Endothelial cell of umbilical vein (primary cell): ENCODE data around the gene SRP68. TPM values are rescaled to one million over a fixed set of nuclear protein-coding genes. Genes with fewer than 3 reads are reported as not detected.

Experiments
- BruUV-seq: library from RNA; stranded (reverse); fragments of 400-500 nt; replicated peaks from 2 replicates; lab custom pipeline; 2021; lab: Mats Ljungman, UMichigan
- CTCF ChIA-PET: fragments of 300-600, 350-600 bp; sonication (Branson Sonifier 250); formaldehyde crosslinking; loops from one replicate; lab custom pipeline; 2021; ENCODE audit warnings: antibody characterized with exemption, inconsistent platforms; lab: Charles Lee
- POLR2A ChIA-PET: fragments of 300-600, 350-600 bp; sonication (Branson Sonifier 250); formaldehyde crosslinking; loops from one replicate; lab custom pipeline; 2021; ENCODE audit warnings: antibody characterized with exemption, inconsistent platforms; lab: Charles Lee
- DNase-seq: peaks from one replicate; pipeline ENCODE4 v3.0.0-alpha.2; 2011; ENCODE audit warnings: low read depth, low spot score
- FAIRE-seq: peaks from 2 replicates; lab custom pipeline; 2011; peaks lifted over from hg19 to GRCh38; lab: Jason Lieb, UNC
- H2AFZ ChIP-seq: 2 replicates; pipeline ENCODE4 v1.6.0; 2012; ENCODE audit warnings: low read depth, low read length, control low read depth, inconsistent platforms
- H3K27ac ChIP-seq: 2 replicates; pipeline ENCODE4 v1.5.1; 2011; ENCODE audit warnings: low read depth, mild to moderate bottlenecking, control low read depth, low read length, moderate library complexity; ENCODE audit not compliant: insufficient read depth
- H3K27me3 ChIP-seq, 2 experiments: 2 replicates each; pipeline versions ENCODE4 v1.6.0 to v1.6.1; 2011; ENCODE audit warnings: low read length in 2 of 2, mixed read lengths in 1 of 2; ENCODE audit not compliant: control insufficient read depth in 2 of 2, insufficient read depth in 2 of 2
- H3K36me3 ChIP-seq, 2 experiments: 2 replicates in 1 of 2; 3 replicates in 1 of 2; pipeline ENCODE4 v1.5.1; 2011; ENCODE audit warnings: low read length in 2 of 2, mild to moderate bottlenecking in 1 of 2, moderate library complexity in 1 of 2; ENCODE audit not compliant: control insufficient read depth in 2 of 2, insufficient read depth in 2 of 2; ENCODE audit errors: extremely low read depth in 1 of 2
- H3K4me1 ChIP-seq: 3 replicates; pipeline ENCODE4 v1.5.1; 2011; ENCODE audit warnings: mild to moderate bottlenecking, low read length; ENCODE audit not compliant: control insufficient read depth, insufficient read depth; ENCODE audit errors: extremely low read depth
- H3K4me2 ChIP-seq: 2 replicates; pipeline ENCODE4 v1.6.1; 2011; ENCODE audit warnings: low read length, control low read depth, mixed read lengths; ENCODE audit not compliant: insufficient read depth
- H3K4me3 ChIP-seq, 3 experiments: fragments of 200-600 bp in 1 of 3; sonication (generic), shearing (Covaris generic) in 1 of 3; replicated peaks in 1 of 3; 2 replicates each; pipeline ENCODE4 v1.5.1; 2011 to 2016; ENCODE audit warnings: control low read depth in 3 of 3, low read length in 3 of 3, mild to moderate bottlenecking in 2 of 3, inconsistent platforms in 1 of 3, low read depth in 1 of 3, moderate library complexity in 1 of 3; ENCODE audit not compliant: insufficient read depth in 1 of 3
- H3K79me2 ChIP-seq: 2 replicates; pipeline ENCODE4 v1.6.0; 2012; ENCODE audit warnings: low read length, inconsistent platforms; ENCODE audit not compliant: control insufficient read depth, insufficient read depth
- H3K9ac ChIP-seq: replicated peaks from 2 replicates; pipeline ENCODE3; 2011; ENCODE audit warnings: low read length, control low read depth; ENCODE audit not compliant: insufficient read depth; ENCODE audit errors: extremely low read depth
- H3K9me1 ChIP-seq: replicated peaks from 3 replicates; pipeline ENCODE4 v1.6.0; 2011; ENCODE audit warnings: mild to moderate bottlenecking, low read length; ENCODE audit not compliant: control insufficient read depth, insufficient read depth; ENCODE audit errors: extremely low read depth
- H3K9me3 ChIP-seq: replicated peaks from 2 replicates; pipeline ENCODE4 v1.5.1; 2012; ENCODE audit warnings: low read length, inconsistent platforms; ENCODE audit not compliant: control insufficient read depth, insufficient read depth
- H4K20me1 ChIP-seq: replicated peaks from 2 replicates; pipeline ENCODE3; 2011; ENCODE audit warnings: mild to moderate bottlenecking, low read length; ENCODE audit not compliant: control insufficient read depth, insufficient read depth; ENCODE audit errors: extremely low read depth
- EZH2 ChIP-seq: IDR thresholded peaks from 2 replicates; pipeline ENCODE4 v1.6.1; 2012; ENCODE audit warnings: borderline replicate concordance, low read depth, mild to moderate bottlenecking, moderate library complexity, low read length, inconsistent platforms; ENCODE audit not compliant: severe bottlenecking
- FOS ChIP-seq: IDR thresholded peaks from 2 replicates; pipeline ENCODE4 v1.6.1; 2011; ENCODE audit warnings: mild to moderate bottlenecking, low read length, moderate library complexity, borderline replicate concordance; ENCODE audit not compliant: insufficient read depth
- GATA2 ChIP-seq: IDR thresholded peaks from 2 replicates; pipeline ENCODE4 v1.7.0; 2011; ENCODE audit warnings: low read depth, mild to moderate bottlenecking, moderate library complexity, mixed read lengths, low read length; ENCODE audit not compliant: insufficient read length, insufficient read depth
- JUN ChIP-seq: IDR thresholded peaks from 2 replicates; pipeline ENCODE4 v1.6.1; 2011; ENCODE audit warnings: borderline replicate concordance, low read depth; ENCODE audit not compliant: insufficient read length, insufficient read depth
- MAX ChIP-seq: IDR thresholded peaks from 2 replicates; pipeline ENCODE4 v1.6.1; 2011; ENCODE audit not compliant: insufficient read depth, insufficient read length
- MYC ChIP-seq: IDR thresholded peaks from one replicate; pipeline ENCODE4 v1.6.1; 2011; ENCODE audit warnings: mild to moderate bottlenecking, low read depth, low read length
- POLR2A ChIP-seq: IDR thresholded peaks from 2 replicates; pipeline ENCODE4 v1.6.1; 2012; ENCODE audit warnings: low read depth, mild to moderate bottlenecking, control low read depth, low read length
- POLR2AphosphoS5 ChIP-seq: IDR thresholded peaks from 2 replicates; pipeline ENCODE4 v1.6.1; 2012; ENCODE audit warnings: low read depth, mild to moderate bottlenecking, control low read depth, low read length, moderate library complexity; ENCODE audit not compliant: insufficient read depth
- dilution Hi-C: fragments of 300-500 bp; cut with MboI; formaldehyde crosslinking; loops from one replicate; pipeline ENCODE4 v1.15.0; 2019; ENCODE audit warnings: low sequenced_read_pairs; ENCODE audit not compliant: extremely low pct_ligation_motif_present
- intact Hi-C: fragments of 100-400 bp; cut with micrococcal nuclease; formaldehyde crosslinking; loops from one replicate; pipeline ENCODE4 v1.10.0; 2022
- polyA plus RNA-seq, 4 experiments: library from polyadenylated mRNA; depleted of rRNA in 3 of 4; stranded (reverse) in 3 of 4; unstranded in 1 of 4; fragments of >200 nt; gene quantifications; 2 replicates each; pipeline versions ENCODE4 v1.2.1 to v1.2.3, GENCODE V29; 2011 to 2012; ENCODE audit warnings: missing spikeins in 1 of 4
- total RNA-seq: library from RNA; stranded (reverse); gene quantifications from 2 replicates; pipeline ENCODE4 v1.2.3, GENCODE V29; 2021
- TF ChIP-seq, protein P1 (sequence below), 2 donors: IDR thresholded peaks; 1 replicate in 1 of 2; 2 replicates in 1 of 2; pipeline ENCODE4 v1.5.1; 2011; ENCODE audit warnings: low read length in 2 of 2, mild to moderate bottlenecking in 2 of 2, moderate library complexity in 2 of 2, control low read depth in 1 of 2, inconsistent platforms in 1 of 2, low read depth in 1 of 2; ENCODE audit not compliant: insufficient read depth in 1 of 2; ENCODE audit errors: extremely low read depth in 1 of 2

Gene SRP68
- total and polyA plus RNA-seq, 2 donors (not counting 3 experiments of a cell fraction or from before 2014, with no cell fraction given), result 64.6 to 81.7 TPM

DNA sequence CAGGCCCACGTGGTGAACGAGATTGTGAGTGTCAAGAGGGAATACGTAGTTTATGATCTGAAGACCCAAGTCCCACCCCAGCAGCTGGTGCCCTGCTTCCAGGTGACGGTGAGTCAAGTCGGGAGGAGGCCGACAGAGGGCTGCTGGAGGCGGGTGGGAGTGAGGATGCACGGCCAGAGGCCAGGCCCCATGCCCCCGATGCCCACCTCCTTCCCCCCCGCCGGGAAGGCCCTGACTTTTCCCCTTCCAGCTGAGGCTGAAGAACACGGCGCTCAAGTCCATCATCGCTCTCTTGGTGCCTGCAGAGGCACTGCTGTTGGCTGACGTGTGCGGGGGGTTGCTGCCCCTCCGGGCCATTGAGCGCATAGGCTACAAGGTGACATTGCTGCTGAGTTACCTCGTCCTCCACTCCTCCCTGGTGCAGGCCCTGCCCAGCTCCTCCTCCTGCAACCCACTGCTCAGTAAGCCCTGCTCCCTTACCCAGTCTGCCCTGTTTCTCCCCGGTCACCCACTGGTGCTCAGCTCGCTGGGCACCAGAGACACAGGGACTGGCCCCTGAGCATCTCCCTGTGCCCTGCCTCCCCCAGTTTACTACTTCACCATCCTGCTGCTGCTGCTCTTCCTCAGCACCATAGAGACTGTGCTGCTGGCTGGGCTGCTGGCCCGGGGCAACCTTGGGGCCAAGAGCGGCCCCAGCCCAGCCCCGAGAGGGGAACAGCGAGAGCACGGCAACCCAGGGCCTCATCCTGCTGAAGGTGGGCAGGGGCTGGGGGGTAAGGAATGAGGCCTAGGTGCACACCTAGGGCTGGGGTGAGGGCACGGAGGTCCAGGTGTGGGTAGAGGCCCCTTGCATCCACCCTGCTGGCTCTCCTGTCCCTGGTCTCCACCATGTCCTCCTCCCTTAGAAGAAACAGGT lies 9.2 kb upstream of the SRP68 start:
- no peak for TF ChIP-seq GATA2
- TF ChIP-seq POLR2A, result no peak
- TF ChIP-seq, protein P1, sequence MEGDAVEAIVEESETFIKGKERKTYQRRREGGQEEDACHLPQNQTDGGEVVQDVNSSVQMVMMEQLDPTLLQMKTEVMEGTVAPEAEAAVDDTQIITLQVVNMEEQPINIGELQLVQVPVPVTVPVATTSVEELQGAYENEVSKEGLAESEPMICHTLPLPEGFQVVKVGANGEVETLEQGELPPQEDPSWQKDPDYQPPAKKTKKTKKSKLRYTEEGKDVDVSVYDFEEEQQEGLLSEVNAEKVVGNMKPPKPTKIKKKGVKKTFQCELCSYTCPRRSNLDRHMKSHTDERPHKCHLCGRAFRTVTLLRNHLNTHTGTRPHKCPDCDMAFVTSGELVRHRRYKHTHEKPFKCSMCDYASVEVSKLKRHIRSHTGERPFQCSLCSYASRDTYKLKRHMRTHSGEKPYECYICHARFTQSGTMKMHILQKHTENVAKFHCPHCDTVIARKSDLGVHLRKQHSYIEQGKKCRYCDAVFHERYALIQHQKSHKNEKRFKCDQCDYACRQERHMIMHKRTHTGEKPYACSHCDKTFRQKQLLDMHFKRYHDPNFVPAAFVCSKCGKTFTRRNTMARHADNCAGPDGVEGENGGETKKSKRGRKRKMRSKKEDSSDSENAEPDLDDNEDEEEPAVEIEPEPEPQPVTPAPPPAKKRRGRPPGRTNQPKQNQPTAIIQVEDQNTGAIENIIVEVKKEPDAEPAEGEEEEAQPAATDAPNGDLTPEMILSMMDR (IDR thresholded peaks at IDR 0.05; ENCODE audit: extremely low read depth in 1 of 2, insufficient read depth in 1 of 2, low read depth in 1 of 2, low read length in 2 of 2), result no peak
- TF ChIP-seq MYC, result no peak
- no peak for TF ChIP-seq JUN
- TF ChIP-seq POLR2AphosphoS5, result no peak
- no peak for TF ChIP-seq MAX
- no peak for TF ChIP-seq EZH2
- TF ChIP-seq FOS, result no peak
- CTCF ChIA-PET, result no interaction called here
- Histone ChIP-seq H2AFZ (no peak overlapping the region), H3K4me3 (no peak overlapping the region), H4K20me1 (no peaks in the 10 kb centered on the region), H3K27ac (no peak overlapping the region), H3K9me1 (no peaks in the 10 kb centered on the region), H3K9me3 (no peaks in the 10 kb centered on the region), H3K36me3 (peaks cover 0 to 37% of the 10 kb centered on the region in 2 experiments), H3K79me2 (no peaks in the 10 kb centered on the region), H3K4me1 (no peaks in the 10 kb centered on the region), H3K9ac (no peak overlapping the region), H3K4me2 (no peak overlapping the region), H3K27me3 (peaks cover 40% of the 10 kb centered on the region in 2 experiments)
- POLR2A ChIA-PET, result no interaction called here
- DNase-seq (no peak), FAIRE-seq (no peak)
- no TSS peak for BruUV-seq
- dilution Hi-C loops, result no loop called here
- intact Hi-C loops, result no loop called here
